Measurements from ENCODE around the gene JMJD6.

DNA sequence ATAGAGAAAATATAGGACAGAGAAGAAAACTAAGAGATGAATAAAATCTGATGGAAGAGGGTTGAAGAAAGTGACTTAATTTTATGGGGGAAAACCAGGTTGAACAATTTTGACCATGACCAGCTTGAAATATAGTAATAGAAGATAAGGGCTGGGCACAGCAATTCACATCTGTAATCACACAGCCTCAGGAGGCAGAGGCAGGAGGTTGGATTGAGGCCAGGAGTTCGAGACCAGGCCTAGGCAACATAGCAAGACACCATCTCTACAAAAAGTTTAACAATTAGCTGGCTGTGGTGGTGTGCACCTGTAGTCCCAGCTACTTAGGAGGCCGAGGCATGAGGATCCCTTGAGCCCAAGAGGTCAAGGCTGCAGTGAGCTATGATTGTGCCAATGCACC lies 24.3 kb downstream of the JMJD6 start:
- TF ChIP-seq ZFP3 (CRISPR knock-in tag; IDR thresholded peaks at IDR 0.05) (no peak), TCF4 (CRISPR knock-in tag; IDR thresholded peaks at IDR 0.05; ENCODE audit: borderline replicate concordance) (no peak), TOX (CRISPR knock-in tag; IDR thresholded peaks at IDR 0.05; ENCODE audit: borderline replicate concordance) (no peak), RARB (CRISPR knock-in tag; IDR thresholded peaks at IDR 0.05) (no peak)

Data from SK-N-SH treated with all-trans-retinoic acid at 6 μM for 48 hours (cell line).